SKM-1 (cell line): ENCODE results near the gene POC5.

Experiments used
- DNase-seq: peaks from one replicate; lab custom pipeline; 2025; ENCODE audit not compliant: unreplicated experiment; lab: John Stamatoyannopoulos, UW

POC5 gene

DNA sequence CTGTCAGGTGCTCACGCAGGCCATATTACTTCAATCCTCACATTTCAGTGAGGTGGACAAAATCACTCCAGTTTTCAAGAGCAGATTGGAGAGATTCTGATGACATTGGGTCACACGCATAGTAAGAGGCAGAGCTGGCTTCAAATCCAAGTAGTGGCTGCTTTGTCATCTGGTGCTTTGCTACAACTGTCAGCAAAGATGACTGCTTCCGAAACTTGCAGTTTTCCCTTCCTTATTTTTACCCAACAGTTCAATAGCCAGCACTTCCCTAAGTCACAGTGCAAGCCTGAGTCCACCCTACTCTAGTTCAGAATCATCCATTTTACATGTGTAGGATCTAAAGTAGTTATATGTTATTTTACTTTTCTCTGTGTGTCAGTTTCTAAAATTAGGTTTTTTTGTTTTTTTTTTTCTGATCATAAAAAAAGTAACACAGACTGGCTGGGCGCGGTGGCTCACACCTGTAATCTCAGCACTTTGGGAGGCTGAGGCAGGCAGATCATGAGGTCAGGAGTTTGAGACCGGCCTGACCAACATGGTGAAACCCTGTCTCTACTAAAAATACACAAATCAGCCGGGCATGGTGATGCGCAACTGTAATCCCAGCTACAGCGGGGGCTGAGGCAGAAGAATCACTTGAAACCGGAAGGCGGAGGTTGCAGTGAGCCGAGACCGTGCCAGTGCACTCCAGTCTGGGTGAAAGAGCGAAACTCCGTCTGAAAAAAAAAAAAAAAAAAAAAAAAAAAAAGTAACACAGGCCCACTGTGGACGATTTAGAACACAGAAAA, 56.4 kb downstream of the POC5 start:
- DNase-seq: no peak

- DNase-seq: no peak
Measured at GRCh38 chr5:75659791-75660450, 57.3 kb downstream of the POC5 start.

DNA sequence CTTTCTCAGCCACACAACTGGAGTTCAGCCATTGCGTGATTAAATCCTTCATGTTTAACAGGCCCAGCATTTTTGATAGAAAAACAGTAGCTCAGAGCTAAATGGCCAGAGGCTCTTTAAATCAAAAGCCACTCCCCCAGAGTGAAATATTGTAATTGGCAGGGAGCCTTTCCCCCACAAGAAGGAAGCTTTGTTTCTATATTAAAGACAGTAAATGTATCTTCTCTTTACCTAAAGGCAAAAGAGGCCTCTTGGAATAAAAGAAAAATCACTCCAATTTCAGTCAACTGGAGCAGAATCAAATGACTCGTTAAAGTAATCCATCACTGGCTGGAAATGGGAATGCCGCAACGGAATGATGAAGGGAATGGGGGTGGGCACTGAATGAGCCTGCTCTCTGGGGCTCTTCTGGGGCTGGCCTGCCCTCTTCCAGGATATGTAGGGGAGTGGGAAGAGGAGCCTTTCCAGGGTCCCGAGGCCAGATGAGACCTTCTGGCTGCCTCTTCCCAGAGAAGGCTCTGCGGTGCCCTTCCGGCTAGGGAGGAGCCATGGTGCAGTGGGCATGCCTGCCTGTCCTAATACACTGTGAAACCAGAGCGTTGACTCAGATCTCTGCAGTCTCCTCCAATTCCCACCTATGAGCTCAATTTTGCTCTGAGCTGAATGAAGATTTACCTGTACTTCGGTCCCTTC, 60.8 kb downstream of the POC5 start:
- DNase-seq: no peak

- DNase-seq: no peak
Measured at GRCh38 chr5:75654693-75655295, 62.4 kb downstream of the POC5 start.

- no peak for DNase-seq
Measured at GRCh38 chr5:75653521-75653920, 63.7 kb downstream of the POC5 start.

DNA sequence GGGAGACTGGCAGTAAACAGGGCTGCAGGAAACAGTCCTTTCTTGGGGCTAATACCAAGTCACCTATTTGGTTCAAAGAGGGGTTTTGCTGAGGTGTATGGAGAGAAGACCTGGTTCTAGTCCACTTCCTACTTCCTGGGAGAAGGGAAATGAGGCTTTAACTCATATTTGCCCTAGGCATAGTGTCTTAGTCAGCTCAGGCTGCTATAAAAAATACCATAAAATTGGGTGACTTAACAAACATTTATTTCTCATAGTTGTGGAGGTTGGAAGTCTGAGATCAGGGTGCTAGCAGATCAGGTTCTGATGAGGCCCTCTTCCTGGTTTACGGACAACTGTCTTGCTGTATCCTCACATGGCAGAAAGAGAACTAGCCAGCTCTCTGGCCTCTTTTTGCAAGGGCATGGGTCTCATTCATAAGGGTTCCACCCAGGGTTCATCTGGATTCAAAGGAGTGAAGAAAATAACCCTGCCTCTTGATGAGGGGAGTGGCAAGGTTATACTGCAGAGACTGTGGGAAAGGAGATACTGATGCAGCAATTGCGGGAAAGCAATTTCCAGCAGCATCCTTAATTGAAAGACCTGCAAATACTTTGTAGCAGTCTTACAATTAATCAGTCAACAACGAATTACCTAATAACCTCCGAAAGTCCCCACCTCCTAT, 65.5 kb downstream of the POC5 start:
- no peak for DNase-seq

- DNase-seq: no peak
Measured at GRCh38 chr5:75648712-75649111, 68.5 kb downstream of the POC5 start.

GRCh38 chr5:75640826-75641225, 76.4 kb downstream of the POC5 start:
- no peak for DNase-seq

DNA sequence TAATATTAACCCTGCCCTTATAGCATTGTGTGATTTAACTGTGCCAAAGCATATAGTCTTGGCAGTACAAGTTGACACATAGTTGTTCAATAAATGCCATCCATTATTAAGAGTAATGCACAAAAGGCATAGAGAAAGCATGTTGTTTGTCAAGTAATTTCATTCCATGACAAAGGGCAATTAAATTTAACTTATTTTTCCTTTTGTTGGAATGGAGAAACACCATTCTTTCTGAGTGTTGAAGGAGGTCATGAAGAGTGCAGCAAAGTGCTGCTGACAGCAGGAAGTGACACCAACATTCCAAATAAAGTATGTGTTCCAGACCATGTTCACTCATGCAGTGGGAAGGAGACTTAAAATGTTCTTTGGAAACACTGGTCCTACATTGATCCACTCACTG, 76.8 kb downstream of the POC5 start:
- DNase-seq: no peak

DNA sequence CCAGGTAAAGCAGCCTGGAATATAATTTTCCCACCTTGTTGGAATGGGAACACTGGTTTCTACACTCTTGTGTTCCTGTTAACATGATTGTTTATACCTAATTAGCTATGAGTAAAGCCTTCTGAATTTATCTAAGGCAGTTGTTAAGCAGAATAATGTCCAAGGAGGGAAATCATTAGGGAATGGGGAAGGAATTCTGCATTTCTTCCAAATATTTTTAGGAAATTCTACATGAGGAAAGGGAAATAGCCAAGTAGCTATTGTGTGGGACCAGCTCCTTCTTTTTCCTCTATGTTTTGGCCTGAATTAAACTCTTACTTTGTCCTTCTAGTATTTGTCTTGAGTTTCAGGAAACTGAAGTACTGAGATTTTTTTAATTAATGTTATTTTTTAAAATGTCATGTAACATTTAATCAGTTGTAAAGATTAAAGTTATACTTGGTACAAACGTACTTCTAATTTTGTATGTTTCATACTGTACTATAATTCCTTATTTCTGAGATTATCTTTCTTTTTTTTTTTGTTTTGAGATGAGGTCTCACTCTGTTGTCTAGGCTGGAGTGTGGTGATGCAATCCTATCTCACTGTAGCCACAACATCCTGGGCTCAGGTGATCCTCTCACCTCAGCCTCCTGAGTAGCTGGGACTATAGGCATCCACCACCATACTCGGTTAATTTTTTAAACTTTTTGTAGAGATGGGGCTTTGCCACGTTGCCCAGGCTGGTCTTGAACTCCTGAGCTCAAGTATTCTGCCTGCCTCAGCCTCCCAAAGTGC, 77.5 kb downstream of the POC5 start:
- DNase-seq: no peak

DNA sequence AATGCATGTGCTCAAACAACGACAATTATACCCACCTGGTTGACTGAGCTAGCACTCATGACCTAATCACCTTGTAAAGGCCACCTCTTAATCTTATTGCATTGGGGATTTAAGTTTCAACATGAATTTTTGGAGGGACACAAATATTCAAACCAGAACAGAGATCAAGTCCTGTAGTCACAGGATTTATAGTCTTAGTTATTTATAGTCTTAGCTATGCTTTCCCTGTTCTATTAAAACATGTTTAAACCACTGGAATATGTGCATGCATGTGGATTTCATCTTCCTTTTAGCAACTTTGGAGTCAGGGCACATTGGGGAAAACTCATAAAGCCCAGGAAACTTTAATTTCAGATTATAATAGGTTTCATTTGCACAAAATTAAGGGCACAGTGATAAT, 79.3 kb downstream of the POC5 start:
- no peak for DNase-seq

GRCh38 chr5:75632321-75632720, 84.9 kb downstream of the POC5 start:
- DNase-seq: no peak

GRCh38 chr5:75630875-75631274, 86.4 kb downstream of the POC5 start:
- no peak for DNase-seq

DNA sequence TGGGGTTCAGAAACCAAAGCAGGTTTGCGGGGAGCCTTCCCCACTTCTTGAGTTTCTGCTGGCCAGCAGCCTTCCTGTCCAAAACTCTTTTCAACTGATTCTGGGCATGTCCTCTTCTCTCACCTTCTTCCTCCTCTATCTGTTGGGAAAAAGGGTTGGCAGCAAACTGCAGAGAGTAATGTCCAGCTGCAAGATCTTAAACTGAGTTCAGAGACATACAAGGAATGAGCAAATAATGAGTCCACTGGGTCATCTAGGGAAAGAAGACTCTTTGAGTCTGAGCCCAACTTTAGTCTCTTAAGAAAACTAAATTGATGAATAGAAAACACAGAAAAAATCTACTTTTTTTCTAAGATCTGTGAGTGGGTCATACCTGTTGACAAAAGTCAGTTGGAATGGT, 89.4 kb downstream of the POC5 start:
- DNase-seq: no peak

- DNase-seq: no peak
Measured at GRCh38 chr5:75626959-75627358, 90.3 kb downstream of the POC5 start.
